A673 (cell line): Measurements from ENCODE around the gene POLDIP2.

ENCODE experiments used
- EZH2 ChIP-seq: fragments of 200-600 bp; sonication (generic); IDR thresholded peaks from 2 replicates; pipeline ENCODE4 v1.6.1; 2017; ENCODE audit warnings: borderline replicate concordance, low read depth, mild to moderate bottlenecking, mixed read lengths, antibody characterized with exemption, low read length; ENCODE audit not compliant: poor library complexity, severe bottlenecking
- TF ChIP-seq, protein P1 (sequence below): fragments of 300-800, 200-600 bp; sonication (generic); conservative IDR thresholded peaks from 2 replicates; pipeline ENCODE4 v1.5.1; 2017; ENCODE audit warnings: low read depth, mild to moderate bottlenecking, antibody characterized with exemption, low read length, moderate library complexity, mixed read lengths

GRCh38 chr17:28344435-28344901, 12.9 kb downstream of the POLDIP2 start:
- TF ChIP-seq, protein P1, sequence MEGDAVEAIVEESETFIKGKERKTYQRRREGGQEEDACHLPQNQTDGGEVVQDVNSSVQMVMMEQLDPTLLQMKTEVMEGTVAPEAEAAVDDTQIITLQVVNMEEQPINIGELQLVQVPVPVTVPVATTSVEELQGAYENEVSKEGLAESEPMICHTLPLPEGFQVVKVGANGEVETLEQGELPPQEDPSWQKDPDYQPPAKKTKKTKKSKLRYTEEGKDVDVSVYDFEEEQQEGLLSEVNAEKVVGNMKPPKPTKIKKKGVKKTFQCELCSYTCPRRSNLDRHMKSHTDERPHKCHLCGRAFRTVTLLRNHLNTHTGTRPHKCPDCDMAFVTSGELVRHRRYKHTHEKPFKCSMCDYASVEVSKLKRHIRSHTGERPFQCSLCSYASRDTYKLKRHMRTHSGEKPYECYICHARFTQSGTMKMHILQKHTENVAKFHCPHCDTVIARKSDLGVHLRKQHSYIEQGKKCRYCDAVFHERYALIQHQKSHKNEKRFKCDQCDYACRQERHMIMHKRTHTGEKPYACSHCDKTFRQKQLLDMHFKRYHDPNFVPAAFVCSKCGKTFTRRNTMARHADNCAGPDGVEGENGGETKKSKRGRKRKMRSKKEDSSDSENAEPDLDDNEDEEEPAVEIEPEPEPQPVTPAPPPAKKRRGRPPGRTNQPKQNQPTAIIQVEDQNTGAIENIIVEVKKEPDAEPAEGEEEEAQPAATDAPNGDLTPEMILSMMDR = no peak
- no peak for TF ChIP-seq EZH2
